Measurements from ENCODE around the gene TAC3. TPM values are rescaled to one million over a fixed set of nuclear protein-coding genes. Genes with fewer than 3 reads are reported as not detected.

The TAC3 gene
- total and polyA plus RNA-seq, 9 donors = 0.40 to 2.2 TPM; not detected in 7

DNA sequence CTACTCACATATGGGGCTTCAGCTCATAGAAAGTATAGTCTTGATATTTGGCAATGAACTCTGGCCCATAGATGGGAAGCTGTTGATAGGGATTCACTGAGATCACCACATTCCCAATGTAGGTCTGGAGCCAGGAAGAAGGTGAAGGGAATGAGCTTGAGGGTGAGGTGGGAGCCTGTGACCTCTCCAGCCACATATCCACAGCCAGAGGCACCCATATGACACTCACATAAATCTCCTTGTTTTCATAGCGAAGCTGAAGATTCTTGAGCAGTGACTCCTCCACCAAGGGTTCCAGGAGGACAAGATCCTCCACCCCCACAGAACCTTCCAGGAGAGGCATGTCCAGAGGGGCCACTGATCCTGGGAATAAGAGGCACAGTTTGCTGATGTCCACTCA, 31.7 kb upstream of the TAC3 start:
- no peak for DNase-seq
- intact Hi-C loops (cut with DNase I) = no loop called here
- TF ChIP-seq, protein P1, sequence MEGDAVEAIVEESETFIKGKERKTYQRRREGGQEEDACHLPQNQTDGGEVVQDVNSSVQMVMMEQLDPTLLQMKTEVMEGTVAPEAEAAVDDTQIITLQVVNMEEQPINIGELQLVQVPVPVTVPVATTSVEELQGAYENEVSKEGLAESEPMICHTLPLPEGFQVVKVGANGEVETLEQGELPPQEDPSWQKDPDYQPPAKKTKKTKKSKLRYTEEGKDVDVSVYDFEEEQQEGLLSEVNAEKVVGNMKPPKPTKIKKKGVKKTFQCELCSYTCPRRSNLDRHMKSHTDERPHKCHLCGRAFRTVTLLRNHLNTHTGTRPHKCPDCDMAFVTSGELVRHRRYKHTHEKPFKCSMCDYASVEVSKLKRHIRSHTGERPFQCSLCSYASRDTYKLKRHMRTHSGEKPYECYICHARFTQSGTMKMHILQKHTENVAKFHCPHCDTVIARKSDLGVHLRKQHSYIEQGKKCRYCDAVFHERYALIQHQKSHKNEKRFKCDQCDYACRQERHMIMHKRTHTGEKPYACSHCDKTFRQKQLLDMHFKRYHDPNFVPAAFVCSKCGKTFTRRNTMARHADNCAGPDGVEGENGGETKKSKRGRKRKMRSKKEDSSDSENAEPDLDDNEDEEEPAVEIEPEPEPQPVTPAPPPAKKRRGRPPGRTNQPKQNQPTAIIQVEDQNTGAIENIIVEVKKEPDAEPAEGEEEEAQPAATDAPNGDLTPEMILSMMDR (IDR thresholded peaks at IDR 0.05) = no peak
- TF ChIP-seq EP300 (IDR thresholded peaks at IDR 0.05) = no peak
- no peak for TF ChIP-seq POLR2A (IDR thresholded peaks at IDR 0.05)
- Histone ChIP-seq H3K4me1 (ENCODE audit: insufficient read depth) (no peaks in the 10 kb centered on the region), H3K36me3 (no peaks in the 10 kb centered on the region), H3K4me3 (no peak overlapping the region), H3K27me3 (no peaks in the 10 kb centered on the region), H3K27ac (no peak overlapping the region), H3K9me3 (no peaks in the 10 kb centered on the region)
- WGBS, 3 donors = 9 to 33% (median 31%) methylated on average over 1 of the region's 1 CpG

DNA sequence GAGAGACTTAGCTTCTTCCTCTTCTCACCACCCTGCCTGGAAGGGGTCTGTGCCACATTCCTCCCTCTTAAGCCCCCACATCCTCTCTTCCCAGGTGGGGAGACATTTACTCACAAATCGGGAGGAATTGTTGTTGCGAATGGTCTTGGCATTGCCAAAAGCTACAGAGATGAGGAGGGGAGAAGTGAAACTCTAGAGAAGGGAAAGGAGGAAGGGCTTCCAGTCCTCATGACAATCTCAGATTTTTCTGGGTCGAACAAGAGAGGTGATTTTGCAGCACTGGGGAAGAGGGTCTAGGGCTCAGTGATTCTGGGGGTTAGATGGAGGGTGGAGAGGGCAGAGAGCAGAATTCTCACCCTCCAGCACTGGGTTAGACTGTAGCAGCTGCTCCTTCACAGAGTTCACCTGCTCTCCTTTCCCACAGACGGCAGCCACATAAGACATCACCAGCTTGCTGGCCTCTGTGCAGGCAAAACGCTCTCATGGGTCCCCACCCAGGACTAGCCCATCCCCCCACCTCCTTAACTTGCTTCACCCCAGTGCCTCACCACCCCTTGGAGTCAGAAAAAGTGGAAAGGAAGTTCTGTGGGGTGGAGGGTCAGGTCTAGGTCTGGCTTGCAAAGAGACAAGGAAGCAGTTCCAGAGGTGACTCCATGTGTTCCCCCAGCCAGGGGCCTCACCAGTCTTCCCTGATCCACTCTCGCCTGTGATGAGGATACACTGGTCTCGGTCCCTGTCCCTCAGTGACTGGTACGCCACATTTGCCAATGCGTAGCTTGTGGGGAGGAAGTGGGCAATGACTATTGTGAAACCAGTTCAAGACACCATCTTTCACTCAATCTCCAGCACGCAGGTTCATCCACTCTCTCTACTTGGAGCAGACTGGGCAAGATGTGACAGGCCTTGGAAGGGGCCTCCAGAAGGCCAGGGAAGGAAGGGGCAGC, 30.9 kb upstream of the TAC3 start:
- no peaks in the 10 kb centered on the region for H3K9me3 ChIP-seq
- no peaks in the 10 kb centered on the region for H3K27me3 ChIP-seq
- no peaks in the 10 kb centered on the region for H3K36me3 ChIP-seq
- DNase-seq = no peak
- WGBS, 3 donors = 71 to 82% (median 75%) methylated on average over 10 of the region's 10 CpGs
- H3K4me1 ChIP-seq (ENCODE audit: insufficient read depth) = no peaks in the 10 kb centered on the region
- no peak overlapping the region for H3K27ac ChIP-seq
- H3K4me3 ChIP-seq = no peak overlapping the region
- TF ChIP-seq EP300 (IDR thresholded peaks at IDR 0.05) (no peak), POLR2A (IDR thresholded peaks at IDR 0.05) (no peak)
- TF ChIP-seq, protein P1 (IDR thresholded peaks at IDR 0.05) = no peak
- intact Hi-C loops (cut with DNase I) = no loop called here

DNA sequence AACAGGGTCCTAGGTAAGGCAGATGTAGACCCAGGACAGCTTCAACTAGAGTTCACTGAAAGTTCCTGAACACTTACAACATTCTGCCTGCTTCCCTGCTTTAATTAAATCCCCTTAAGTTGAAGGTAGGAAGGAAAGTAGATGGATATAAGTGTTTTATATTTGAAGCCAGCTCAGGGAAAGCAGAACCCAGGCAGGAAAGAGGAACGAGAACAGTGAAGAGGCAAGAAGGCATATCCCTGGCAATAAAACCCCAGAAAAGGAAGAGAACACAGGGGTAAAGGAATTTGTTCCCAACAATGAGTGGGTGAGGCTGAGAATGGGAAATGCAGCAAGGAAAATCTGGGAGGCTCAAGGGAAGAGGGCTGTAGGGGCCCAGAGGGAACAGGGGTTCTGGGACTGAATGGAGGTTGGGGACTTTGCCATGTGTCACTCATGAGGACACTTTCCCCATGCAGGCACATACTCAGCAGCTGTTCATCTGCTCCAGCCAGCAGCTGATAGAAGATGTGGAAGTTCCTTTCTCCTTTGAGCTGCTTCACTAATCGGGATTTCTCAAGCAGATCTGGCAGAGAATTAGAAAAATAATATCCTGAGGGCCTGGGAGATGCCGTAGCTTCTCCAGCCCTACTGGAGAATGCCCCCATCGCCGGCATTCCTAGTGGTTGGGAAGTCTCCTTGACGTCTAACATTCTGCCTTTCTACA, 29.9 kb upstream of the TAC3 start:
- Histone ChIP-seq H3K4me3 (no peak overlapping the region), H3K4me1 (ENCODE audit: insufficient read depth) (no peaks in the 10 kb centered on the region), H3K27ac (no peak overlapping the region), H3K9me3 (no peaks in the 10 kb centered on the region), H3K27me3 (no peaks in the 10 kb centered on the region), H3K36me3 (no peaks in the 10 kb centered on the region)
- intact Hi-C loops (cut with DNase I) = no loop called here
- no peak for DNase-seq
- TF ChIP-seq EP300 (IDR thresholded peaks at IDR 0.05) (no peak), POLR2A (IDR thresholded peaks at IDR 0.05) (no peak)
- TF ChIP-seq, protein P1 (IDR thresholded peaks at IDR 0.05) = no peak
- WGBS, 3 donors = 59 to 67% (median 64%) methylated on average over 6 of the region's 6 CpGs

DNA sequence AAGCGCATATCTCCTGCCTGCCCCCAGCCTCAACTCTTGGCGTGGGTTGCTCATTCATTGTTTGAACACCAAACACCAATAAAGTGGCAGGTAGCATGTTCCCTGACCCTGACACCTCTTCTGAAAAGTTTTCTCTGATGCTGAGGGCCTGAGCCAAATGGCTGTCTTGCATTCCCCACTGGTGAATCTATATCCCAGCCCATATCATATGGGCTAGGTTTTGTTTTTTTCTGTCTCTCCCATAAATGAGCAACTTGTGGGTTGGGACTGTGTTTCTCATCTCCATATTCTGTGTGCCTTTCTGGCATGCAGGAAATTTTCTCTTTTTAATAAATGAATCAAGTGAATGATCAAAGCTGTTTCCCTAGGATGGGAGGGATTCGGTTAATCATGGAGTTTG, 28.6 kb upstream of the TAC3 start:
- no peak overlapping the region for H3K27ac ChIP-seq
- no peaks in the 10 kb centered on the region for H3K9me3 ChIP-seq
- H3K4me3 ChIP-seq = no peak overlapping the region
- WGBS, 3 donors = 90 to 93% (median 92%) methylated on average over 3 of the region's 3 CpGs
- H3K4me1 ChIP-seq (ENCODE audit: insufficient read depth) = no peaks in the 10 kb centered on the region
- no peaks in the 10 kb centered on the region for H3K27me3 ChIP-seq
- intact Hi-C loops (cut with DNase I) = loop anchor here in 1 of 4 donors (5.0 kb wide), 1 partner anchor 332 kb away; no protein-coding TSS in a partner anchor
- no peak for TF ChIP-seq EP300 (IDR thresholded peaks at IDR 0.05)
- TF ChIP-seq POLR2A (IDR thresholded peaks at IDR 0.05) = no peak
- TF ChIP-seq, protein P1 (IDR thresholded peaks at IDR 0.05) = no peak
- no peak for DNase-seq
- no peaks in the 10 kb centered on the region for H3K36me3 ChIP-seq

Measured in ovary (tissue), 9 donors.